ENCODE data around the gene CKM.

CKM gene

DNA sequence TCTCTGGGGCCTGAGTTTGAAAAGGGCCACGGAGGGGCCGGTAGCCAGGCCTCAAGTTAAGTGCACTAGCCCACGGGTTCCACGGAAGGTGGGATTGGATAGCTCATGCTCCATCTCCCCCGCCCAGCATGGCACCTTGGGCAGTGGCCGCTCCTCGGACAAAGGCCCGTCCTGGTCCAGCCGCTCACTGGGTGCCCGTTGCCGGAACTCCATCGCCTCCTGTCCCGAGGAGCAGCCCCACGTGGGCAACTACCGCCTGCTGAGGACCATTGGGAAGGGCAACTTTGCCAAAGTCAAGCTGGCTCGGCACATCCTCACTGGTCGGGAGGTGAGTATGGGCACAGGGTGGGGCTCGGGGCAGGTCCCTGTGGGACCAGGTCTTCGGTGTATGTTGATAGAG lies 63.8 kb downstream of the CKM start:
- Histone ChIP-seq H3K9ac (ENCODE audit: low read depth in 1 of 2, low read length in 2 of 2) (no peak overlapping the region), H3K4me1 (ENCODE audit: control insufficient read depth in 1 of 2, insufficient read depth in 2 of 2, low read length in 2 of 2) (peaks cover 0 to under 1% of the 10 kb centered on the region in 2 donors), H3K27me3 (ENCODE audit: control insufficient read depth in 1 of 2, insufficient read depth in 2 of 2, low read length in 2 of 2) (no peaks in the 10 kb centered on the region)

DNA sequence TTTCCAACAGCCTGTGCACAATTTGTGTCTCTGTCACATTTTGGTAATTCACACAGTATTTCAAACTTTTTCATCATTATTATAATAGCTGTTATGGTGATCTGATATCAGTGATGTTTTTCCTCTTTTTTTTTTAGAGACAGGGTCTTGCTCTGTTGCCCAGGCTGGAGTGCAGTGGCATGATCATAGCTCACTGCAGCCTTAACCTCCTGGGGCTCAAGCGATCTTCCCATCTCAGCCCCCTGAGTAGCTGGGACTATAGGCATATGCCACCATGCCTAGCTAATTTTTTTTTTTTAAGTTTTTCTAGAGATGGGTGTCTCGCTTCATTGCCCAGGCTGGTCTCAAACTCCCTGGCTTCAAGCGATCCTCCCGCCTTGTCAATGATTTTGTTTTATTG lies 65.8 kb downstream of the CKM start:
- H3K27me3 ChIP-seq (ENCODE audit: control insufficient read depth in 1 of 2, insufficient read depth in 2 of 2, low read length in 2 of 2), result no peaks in the 10 kb centered on the region
- no peaks in the 10 kb centered on the region for H3K9me3 ChIP-seq (ENCODE audit: control insufficient read depth in 1 of 2, low read length in 2 of 2)
- H3K36me3 ChIP-seq (ENCODE audit: control insufficient read depth in 1 of 2, insufficient read depth in 2 of 2, low read length in 2 of 2), result no peaks in the 10 kb centered on the region
- no peak overlapping the region for H3K4me3 ChIP-seq (ENCODE audit: low read depth in 1 of 2, low read length in 2 of 2)
- no peak overlapping the region for H3K9ac ChIP-seq (ENCODE audit: low read depth in 1 of 2, low read length in 2 of 2)
- H3K4me1 ChIP-seq (ENCODE audit: control insufficient read depth in 1 of 2, insufficient read depth in 2 of 2, low read length in 2 of 2), result peaks cover 4 to 16% of the 10 kb centered on the region in 2 donors
- no peak overlapping the region for H3K27ac ChIP-seq (ENCODE audit: low read depth, low read length)

More for the DNA sequence above, 63.8 kb downstream of the CKM start:
- Histone ChIP-seq H3K27ac (ENCODE audit: low read depth, low read length) (no peak overlapping the region), H3K9me3 (ENCODE audit: control insufficient read depth in 1 of 2, low read length in 2 of 2) (no peaks in the 10 kb centered on the region), H3K4me3 (ENCODE audit: low read depth in 1 of 2, low read length in 2 of 2) (no peak overlapping the region), H3K36me3 (ENCODE audit: control insufficient read depth in 1 of 2, insufficient read depth in 2 of 2, low read length in 2 of 2) (no peaks in the 10 kb centered on the region)

Data from duodenal mucosa (tissue), 2 donors.